Progenitor cell of endocrine pancreas (in vitro differentiated cells): ENCODE data around the gene NEK1. TPM values are rescaled to one million over a fixed set of nuclear protein-coding genes. Genes with fewer than 3 reads are reported as not detected.

ENCODE experiments used
- DNase-seq: peaks from one replicate; pipeline ENCODE4 v3.0.0; 2021; ENCODE audit warnings: low spot score; ENCODE audit not compliant: unreplicated experiment
- H3K27ac Mint-ChIP-seq: 2 replicates; pipeline ENCODE4 v1.8.0; 2021; ENCODE audit warnings: mild to moderate bottlenecking, moderate library complexity, mixed read lengths
- H3K27me3 Mint-ChIP-seq: 2 replicates; pipeline ENCODE4 v1.8.0; 2021; ENCODE audit warnings: mixed read lengths
- H3K36me3 Mint-ChIP-seq: 2 replicates; pipeline ENCODE4 v1.8.0; 2022; ENCODE audit warnings: mixed read lengths; ENCODE audit not compliant: insufficient read depth
- H3K4me1 Mint-ChIP-seq: 2 replicates; pipeline ENCODE4 v1.8.0; 2021; ENCODE audit warnings: low read depth, mixed read lengths
- H3K4me3 Mint-ChIP-seq: 2 replicates; pipeline ENCODE4 v1.8.0; 2021; ENCODE audit warnings: low read depth, mild to moderate bottlenecking, moderate library complexity, mixed read lengths
- H3K9me3 Mint-ChIP-seq: 2 replicates; pipeline ENCODE4 v1.8.0; 2021; ENCODE audit warnings: low read depth, mixed read lengths
- CTCF ChIP-seq: fragments of 200-600 bp; sonication (generic); IDR thresholded peaks from one replicate; pipeline ENCODE4 v1.5.0; 2021; ENCODE audit warnings: antibody characterized with exemption, mild to moderate bottlenecking; ENCODE audit not compliant: unreplicated experiment
- total RNA-seq: library from RNA; stranded (reverse); gene quantifications from 2 replicates; pipeline ENCODE4 v1.2.1, GENCODE V29; 2021

Gene NEK1
- total RNA-seq, 1 donor from 2014 or later, result 15.0 TPM

- Mint-ChIP-seq H3K4me3 (no peak overlapping the region), H3K27me3 (no peaks in the 10 kb centered on the region), H3K9me3 (no peaks in the 10 kb centered on the region), H3K4me1 (no peaks in the 10 kb centered on the region), H3K27ac (no peak overlapping the region), H3K36me3 (peaks cover 4% of the 10 kb centered on the region)
- no peak for DNase-seq
- TF ChIP-seq CTCF, result no peak
Observed at GRCh38 chr4:169593050-169593560, 19.3 kb downstream of the NEK1 start.

- H3K27ac Mint-ChIP-seq, result no peak overlapping the region
- TF ChIP-seq CTCF, result no peak
- peaks cover 4% of the 10 kb centered on the region for H3K36me3 Mint-ChIP-seq
- no peaks in the 10 kb centered on the region for H3K4me1 Mint-ChIP-seq
- H3K27me3 Mint-ChIP-seq, result no peaks in the 10 kb centered on the region
- no peak for DNase-seq
- no peaks in the 10 kb centered on the region for H3K9me3 Mint-ChIP-seq
- H3K4me3 Mint-ChIP-seq, result no peak overlapping the region
Observed at GRCh38 chr4:169583563-169583962, 28.8 kb downstream of the NEK1 start.

GRCh38 chr4:169582706-169583105 is 29.7 kb downstream of the NEK1 start:
- peaks cover 4% of the 10 kb centered on the region for H3K36me3 Mint-ChIP-seq
- no peaks in the 10 kb centered on the region for H3K4me1 Mint-ChIP-seq
- H3K27ac Mint-ChIP-seq, result no peak overlapping the region
- no peaks in the 10 kb centered on the region for H3K27me3 Mint-ChIP-seq
- no peak for DNase-seq
- no peaks in the 10 kb centered on the region for H3K9me3 Mint-ChIP-seq
- no peak for TF ChIP-seq CTCF
- H3K4me3 Mint-ChIP-seq, result no peak overlapping the region

GRCh38 chr4:169582203-169582602 is 30.2 kb downstream of the NEK1 start:
- no peak for DNase-seq
- H3K27ac Mint-ChIP-seq, result no peak overlapping the region

GRCh38 chr4:169573889-169574288 is 38.5 kb downstream of the NEK1 start:
- H3K36me3 Mint-ChIP-seq, result peaks cover 23% of the 10 kb centered on the region
- H3K4me3 Mint-ChIP-seq, result no peak overlapping the region
- no peak for TF ChIP-seq CTCF
- peak overlapping the region; percentile 58 for H3K27ac Mint-ChIP-seq
- H3K27me3 Mint-ChIP-seq, result no peaks in the 10 kb centered on the region
- no peaks in the 10 kb centered on the region for H3K4me1 Mint-ChIP-seq
- no peaks in the 10 kb centered on the region for H3K9me3 Mint-ChIP-seq
- DNase-seq, result no peak

More at GRCh38 chr4:169582203-169582602, 30.2 kb downstream of the NEK1 start:
- Mint-ChIP-seq H3K4me3 (no peak overlapping the region), H3K27me3 (no peaks in the 10 kb centered on the region), H3K4me1 (no peaks in the 10 kb centered on the region), H3K36me3 (peaks cover 4% of the 10 kb centered on the region), H3K9me3 (no peaks in the 10 kb centered on the region)
- TF ChIP-seq CTCF, result no peak
